ENCODE data around the gene DHRS2. TPM values are rescaled to one million over a fixed set of nuclear protein-coding genes. Genes with fewer than 3 reads are reported as not detected.

Gene DHRS2
- total and polyA plus RNA-seq, 2 of the 13 experiments (the other 11 are each of a cell fraction or from before 2014, with no cell fraction given): 1,621 to 3,021 TPM

GRCh38 chr14:23694085-23694948 is 58.2 kb downstream of the DHRS2 start (continued):
- TF ChIP-seq HMGXB3 (CRISPR knock-in tag; IDR thresholded peaks at IDR 0.05; ENCODE audit: borderline replicate concordance) (no peak), ZNF329 (CRISPR knock-in tag; IDR thresholded peaks at IDR 0.05; ENCODE audit: low read depth) (no peak), DRAP1 (CRISPR knock-in tag; IDR thresholded peaks at IDR 0.05) (peak; percentile 34; the same call in 1 of the 2 replicates), FUBP1 (CRISPR knock-in tag; IDR thresholded peaks at IDR 0.05; ENCODE audit: borderline replicate concordance) (0 out of 2 replicates have a peak, but pooled peaks have one; percentile 73), ZNF232 (CRISPR knock-in tag; IDR thresholded peaks at IDR 0.05; ENCODE audit: borderline replicate concordance) (no peak), ZNF30 (CRISPR knock-in tag; IDR thresholded peaks at IDR 0.05) (no peak), ZFP82 (CRISPR knock-in tag; IDR thresholded peaks at IDR 0.05; ENCODE audit: borderline replicate concordance) (no peak), LBX2 (CRISPR knock-in tag; IDR thresholded peaks at IDR 0.05; ENCODE audit: borderline replicate concordance) (no peak), ZNF367 (CRISPR knock-in tag; IDR thresholded peaks at IDR 0.05; ENCODE audit: borderline replicate concordance) (no peak), ARNT (IDR thresholded peaks at IDR 0.05) (no peak), SUZ12 (IDR thresholded peaks at IDR 0.05; ENCODE audit: low read depth, low read length) (no peak), SMC3 (IDR thresholded peaks at IDR 0.05; ENCODE audit: low read length) (peak; percentile 21; the same call in 1 of the 2 replicates), MEIS1 (CRISPR knock-in tag; IDR thresholded peaks at IDR 0.05; ENCODE audit: borderline replicate concordance) (peak; percentile 20; the same call in 1 of the 2 replicates), ZNF776 (CRISPR knock-in tag; IDR thresholded peaks at IDR 0.05) (no peak), AHR (CRISPR knock-in tag; IDR thresholded peaks at IDR 0.05) (no peak), KAT7 (CRISPR knock-in tag; IDR thresholded peaks at IDR 0.05; ENCODE audit: borderline replicate concordance) (0 out of 2 replicates have a peak, but pooled peaks have one; percentile 57), ZNF891 (CRISPR knock-in tag; IDR thresholded peaks at IDR 0.05) (peak; percentile 43; the same call in 1 of the 2 replicates), HHEX (CRISPR knock-in tag; IDR thresholded peaks at IDR 0.05) (no peak), ZNF205 (CRISPR knock-in tag; IDR thresholded peaks at IDR 0.05) (no peak)

Data from HepG2 (cell line).